Right atrium auricular region (tissue), 2 donors: ENCODE results near the gene SRP72. TPM values are rescaled to one million over a fixed set of nuclear protein-coding genes. Genes with fewer than 3 reads are reported as not detected.
"Not testable (repeated sequence)": the region's sequence is repeated elsewhere in the genome, so short reads cannot be mapped to it uniquely, and the experiment has no call there.

Experiments used
- DNase-seq: peaks from one replicate; pipeline ENCODE4 v3.0.0-alpha.2; 2019; ENCODE audit warnings: low spot score
- H3K27ac ChIP-seq, 2 donors: fragments of 200-600 bp; sonication (generic); 1 replicate in 1 of 2; 2 replicates in 1 of 2; pipeline ENCODE4 v1.5.1; 2016 to 2019
- H3K27me3 ChIP-seq, 2 donors: fragments of 200-600 bp; sonication (generic); one replicate each; pipeline versions ENCODE4 v1.5.1 to v1.6.0; 2017 to 2019
- H3K36me3 ChIP-seq: fragments of 200-600 bp; sonication (generic); one replicate; pipeline ENCODE4 v1.5.1; 2016
- H3K4me1 ChIP-seq, 2 donors: fragments of 200-600 bp; sonication (generic); one replicate each; pipeline versions ENCODE4 v1.5.1 to v1.6.0; 2017 to 2019
- H3K4me3 ChIP-seq, 2 donors: fragments of 200-600 bp; sonication (generic); 1 replicate in 1 of 2; 2 replicates in 1 of 2; pipeline ENCODE4 v1.5.1; 2017 to 2019; ENCODE audit warnings: mild to moderate bottlenecking in 1 of 2, moderate library complexity in 1 of 2
- H3K9me3 ChIP-seq, 2 donors: fragments of 200-600 bp; sonication (generic); one replicate each; pipeline ENCODE4 v1.5.1; 2019
- CTCF ChIP-seq, 2 donors: fragments of 200-600 bp; sonication (generic); IDR thresholded peaks; one replicate each; pipeline ENCODE4 v1.5.1; 2019; ENCODE audit warnings: antibody characterized with exemption in 2 of 2
- total RNA-seq, 2 donors: library from RNA; depleted of rRNA; stranded (reverse); fragments of >200 nt; gene quantifications; one replicate each; pipeline ENCODE4 v1.1.0, GENCODE V29; 2016

SRP72 gene
- total RNA-seq, 2 donors from 2014 or later, result 22.1 to 46.3 TPM

GRCh38 chr4:56450342-56450741, 17.1 kb upstream of the SRP72 start:
- H3K27ac ChIP-seq, result no peak overlapping the region
- no peak for DNase-seq
- no peaks in the 10 kb centered on the region for H3K9me3 ChIP-seq
- H3K36me3 ChIP-seq, result peaks cover 56% of the 10 kb centered on the region
- TF ChIP-seq CTCF (IDR thresholded peaks at IDR 0.05), result no peak
- no peaks in the 10 kb centered on the region for H3K4me1 ChIP-seq
- H3K27me3 ChIP-seq, result no peaks in the 10 kb centered on the region
- H3K4me3 ChIP-seq, result no peak overlapping the region

- Histone ChIP-seq H3K4me3 (no peak overlapping the region), H3K27ac (no peak overlapping the region), H3K27me3 (no peaks in the 10 kb centered on the region), H3K9me3 (no peaks in the 10 kb centered on the region), H3K36me3 (peaks cover 26% of the 10 kb centered on the region), H3K4me1 (peaks cover 0 to 8% of the 10 kb centered on the region in 2 donors)
- TF ChIP-seq CTCF (IDR thresholded peaks at IDR 0.05), result no peak
- DNase-seq, result no peak
Observed at GRCh38 chr4:56460085-56460484, 7.3 kb upstream of the SRP72 start.

GRCh38 chr4:56462157-56462556, 5.3 kb upstream of the SRP72 start:
- peaks cover 20% of the 10 kb centered on the region for H3K36me3 ChIP-seq
- H3K4me1 ChIP-seq, result peaks cover 0 to 20% of the 10 kb centered on the region in 2 donors
- H3K9me3 ChIP-seq, result no peaks in the 10 kb centered on the region
- no peak for TF ChIP-seq CTCF (IDR thresholded peaks at IDR 0.05)
- H3K27me3 ChIP-seq, result no peaks in the 10 kb centered on the region
- H3K27ac ChIP-seq, result no peak overlapping the region
- no peak for DNase-seq
- no peak overlapping the region for H3K4me3 ChIP-seq

- Histone ChIP-seq H3K27ac (no peak overlapping the region), H3K4me1 (peaks cover 0 to 26% of the 10 kb centered on the region in 2 donors), H3K9me3 (no peaks in the 10 kb centered on the region), H3K4me3 (no peak overlapping the region), H3K27me3 (no peaks in the 10 kb centered on the region), H3K36me3 (peaks cover 20% of the 10 kb centered on the region)
- no peak for DNase-seq
- no peak for TF ChIP-seq CTCF (IDR thresholded peaks at IDR 0.05)
Observed at GRCh38 chr4:56463711-56464110, 3.7 kb upstream of the SRP72 start.

- no peaks in the 10 kb centered on the region for H3K27me3 ChIP-seq
- H3K9me3 ChIP-seq, result no peaks in the 10 kb centered on the region
- no peak for DNase-seq
- TF ChIP-seq CTCF (IDR thresholded peaks at IDR 0.05), result no peak
- no peak overlapping the region for H3K27ac ChIP-seq
- H3K4me1 ChIP-seq, result peaks cover 0 to 35% of the 10 kb centered on the region in 2 donors
- peaks cover 16% of the 10 kb centered on the region for H3K36me3 ChIP-seq
- no peak overlapping the region for H3K4me3 ChIP-seq
Observed at GRCh38 chr4:56464581-56464980, 2.8 kb upstream of the SRP72 start.

GRCh38 chr4:56465599-56466295, 1.7 kb upstream of the SRP72 start:
- TF ChIP-seq CTCF (IDR thresholded peaks at IDR 0.05), result no peak
- peaks cover 0 to 36% of the 10 kb centered on the region in 2 donors for H3K4me1 ChIP-seq
- H3K27ac ChIP-seq, result no peak overlapping the region
- H3K4me3 ChIP-seq, result peak overlapping the region in 1 of 2 donors; percentile 100
- no peaks in the 10 kb centered on the region for H3K9me3 ChIP-seq
- no peaks in the 10 kb centered on the region for H3K27me3 ChIP-seq
- DNase-seq, result no peak
- peaks cover 11% of the 10 kb centered on the region for H3K36me3 ChIP-seq

GRCh38 chr4:56466296-56466761, 1.1 kb upstream of the SRP72 start:
- H3K4me1 ChIP-seq, result peaks cover 0 to 36% of the 10 kb centered on the region in 2 donors
- peaks cover 16% of the 10 kb centered on the region for H3K36me3 ChIP-seq
- not testable (repeated sequence) for H3K27me3 ChIP-seq, DNase-seq, H3K9me3 ChIP-seq
- H3K4me3 ChIP-seq, result peak overlapping the region; percentile 96 to 100
- H3K27ac ChIP-seq, result peak overlapping the region; percentile 83 to 87
